NOMO-1 treated with DMSO at 0.1 percent for 48 hours (cell line): ENCODE measurements around the gene SUPT16H.
"Not testable (repeated sequence)": the region's sequence is repeated elsewhere in the genome, so short reads cannot be mapped to it uniquely, and the experiment has no call there.

ENCODE experiments used
- DNase-seq: peaks from one replicate; lab custom pipeline; 2025; ENCODE audit not compliant: unreplicated experiment; lab: John Stamatoyannopoulos, UW

SUPT16H gene

GRCh38 chr14:21383848-21384493 is at the start of gene SUPT16H:
Gene SUPT16H (minus strand): TSS chr14:21384019. CDS start chr14:21383927, 92 bp downstream.
- peak; percentile 95 for DNase-seq

DNA sequence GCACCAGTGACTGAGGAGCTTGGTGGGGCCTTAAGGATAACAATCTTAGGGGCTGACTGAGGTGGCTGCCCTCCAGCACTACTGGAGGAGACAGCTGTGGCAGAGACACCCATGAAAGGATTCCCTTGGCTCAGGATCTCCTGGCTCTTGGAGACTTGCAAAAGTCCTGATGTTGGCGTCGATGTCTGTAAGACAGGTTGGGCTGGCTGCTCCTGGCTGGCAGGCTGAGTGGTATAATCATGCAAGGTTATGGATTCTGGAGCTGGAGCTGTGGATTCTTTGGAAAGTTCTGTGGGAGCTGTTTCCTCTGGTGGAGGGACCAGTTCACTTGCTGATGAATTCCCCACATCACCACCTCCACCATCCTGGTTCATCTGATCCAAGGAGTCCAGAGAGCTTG is 47.3 kb upstream of the SUPT16H start:
- no peak for DNase-seq

- DNase-seq, result no peak
Observed at GRCh38 chr14:21428930-21429329, 45.1 kb upstream of the SUPT16H start.

GRCh38 chr14:21426692-21427091 is 42.9 kb upstream of the SUPT16H start:
- DNase-seq, result no peak

GRCh38 chr14:21419528-21419927 is 35.7 kb upstream of the SUPT16H start:
- no peak for DNase-seq

DNA sequence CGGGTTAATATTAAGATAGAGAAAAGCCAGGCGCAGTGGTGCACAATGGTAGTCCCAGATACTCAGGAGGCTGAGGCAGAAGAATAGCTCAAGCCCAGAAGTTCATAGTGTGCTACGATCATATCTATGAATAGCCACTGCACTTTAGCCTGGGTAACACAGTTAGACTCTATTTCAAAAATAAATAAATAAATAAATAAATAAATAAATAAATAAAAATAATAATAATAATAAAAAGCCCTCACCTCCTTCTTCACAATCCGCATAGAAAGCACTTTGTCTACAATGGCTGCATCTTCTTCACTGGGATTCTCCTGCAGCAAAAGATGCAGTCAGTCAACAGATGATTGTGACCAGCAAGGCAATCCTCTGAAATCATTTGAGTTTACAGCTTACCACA is 31.5 kb upstream of the SUPT16H start:
- no peak for DNase-seq

DNA sequence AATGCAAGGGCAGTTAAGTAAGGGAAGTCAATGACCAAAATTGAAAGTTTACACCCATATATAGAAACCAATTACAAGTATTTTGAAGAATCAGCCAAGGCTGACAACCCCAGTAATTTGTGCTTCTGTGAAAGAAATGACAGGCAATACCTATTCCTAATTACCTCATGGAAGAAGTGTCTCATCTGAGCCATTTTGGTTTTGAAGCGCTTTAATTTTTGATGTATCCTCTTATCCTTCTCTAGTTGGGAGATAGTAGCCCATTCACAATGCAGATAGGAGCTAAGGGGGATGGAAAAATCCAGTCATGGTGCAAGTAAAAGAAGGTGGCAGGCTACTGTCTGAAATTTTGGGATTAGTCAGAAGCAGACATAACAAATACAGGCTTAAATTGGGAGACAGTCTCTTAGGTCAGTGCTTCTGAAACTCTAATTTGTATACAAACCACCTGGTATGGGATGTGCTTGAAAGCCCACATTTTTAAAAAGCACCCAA is 30.4 kb upstream of the SUPT16H start:
- no peak for DNase-seq

DNA sequence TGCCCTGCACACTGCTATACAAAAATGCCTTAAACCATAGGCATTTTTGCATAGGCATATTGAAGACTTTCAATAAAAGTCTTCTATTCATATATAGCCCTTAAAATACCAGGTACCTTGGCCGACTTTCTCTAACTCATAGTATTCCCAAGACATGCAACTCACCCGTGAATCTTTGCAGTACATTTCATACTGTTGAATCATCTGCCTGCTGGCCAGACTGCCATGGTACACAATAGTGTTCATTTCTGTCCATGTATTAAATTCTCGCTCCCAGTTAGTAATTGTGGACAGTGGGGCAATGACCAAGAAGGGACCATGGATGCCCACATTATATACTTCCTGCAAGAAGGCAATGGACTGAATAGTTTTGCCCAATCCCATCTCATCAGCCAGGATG is 24.3 kb upstream of the SUPT16H start:
- no peak for DNase-seq

DNA sequence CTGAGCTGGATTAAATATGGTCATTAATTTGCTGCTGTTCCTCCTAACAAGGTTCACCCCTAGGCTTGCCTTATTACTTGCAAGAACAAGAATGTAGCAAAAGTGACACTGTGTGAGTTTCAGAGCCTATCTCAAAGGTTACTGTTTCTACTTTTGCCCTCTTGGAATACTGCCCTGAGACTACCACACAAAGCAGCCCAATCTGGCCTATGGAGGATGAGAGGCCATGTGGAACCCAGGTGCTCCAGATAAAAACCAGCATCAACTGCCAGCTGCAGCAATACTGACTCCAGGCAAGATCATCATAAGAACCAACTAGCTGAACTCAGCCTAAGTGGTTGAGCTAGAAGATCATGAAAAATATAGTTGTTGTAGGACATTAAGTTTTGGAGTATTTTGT is 22.4 kb upstream of the SUPT16H start:
- DNase-seq, result no peak

DNA sequence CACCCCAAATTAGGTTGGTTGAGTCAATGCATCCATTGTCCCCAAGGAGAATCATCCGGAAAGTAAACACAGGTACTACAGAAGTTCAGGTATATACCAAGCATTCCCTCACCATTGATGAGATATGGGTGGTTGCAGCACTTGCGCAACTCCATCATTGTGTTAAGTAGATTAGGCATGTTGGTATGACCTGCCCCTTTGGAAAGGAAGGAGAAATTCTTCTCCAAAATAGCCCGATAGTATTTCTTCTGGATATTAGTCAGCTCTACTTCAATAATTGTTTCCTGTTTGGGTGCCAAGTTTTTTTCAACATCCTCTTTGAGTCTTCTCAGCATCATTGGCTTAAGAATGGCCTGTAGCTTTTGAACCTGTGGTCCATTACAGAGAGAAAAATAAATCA is 21.3 kb upstream of the SUPT16H start:
- DNase-seq, result no peak

- DNase-seq, result no peak
Observed at GRCh38 chr14:21399311-21399870, 15.6 kb upstream of the SUPT16H start.

GRCh38 chr14:21398901-21399300 is 15.1 kb upstream of the SUPT16H start:
- no peak for DNase-seq

DNA sequence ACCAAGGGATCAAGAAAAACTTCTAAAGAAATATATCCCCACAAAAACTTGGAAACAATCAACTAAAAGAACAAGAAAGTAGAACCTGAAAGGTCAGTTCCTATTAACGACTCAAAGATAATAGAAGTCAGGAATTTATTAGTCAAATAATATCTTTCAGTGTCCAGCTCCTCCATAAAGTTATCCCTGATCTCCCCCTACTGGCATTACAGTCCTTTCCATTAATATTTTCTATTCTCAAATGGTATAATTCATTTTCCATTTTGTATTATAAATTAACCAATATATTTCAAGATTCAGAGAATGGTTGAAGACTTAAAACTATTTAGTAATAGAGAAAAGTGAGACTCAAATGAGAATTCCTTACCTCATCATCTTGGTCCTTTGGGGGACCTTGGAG is 11.6 kb upstream of the SUPT16H start:
- DNase-seq, result no peak

GRCh38 chr14:21385188-21385904 is 1.5 kb upstream of the SUPT16H start:
- peak; percentile 76 for DNase-seq

DNA sequence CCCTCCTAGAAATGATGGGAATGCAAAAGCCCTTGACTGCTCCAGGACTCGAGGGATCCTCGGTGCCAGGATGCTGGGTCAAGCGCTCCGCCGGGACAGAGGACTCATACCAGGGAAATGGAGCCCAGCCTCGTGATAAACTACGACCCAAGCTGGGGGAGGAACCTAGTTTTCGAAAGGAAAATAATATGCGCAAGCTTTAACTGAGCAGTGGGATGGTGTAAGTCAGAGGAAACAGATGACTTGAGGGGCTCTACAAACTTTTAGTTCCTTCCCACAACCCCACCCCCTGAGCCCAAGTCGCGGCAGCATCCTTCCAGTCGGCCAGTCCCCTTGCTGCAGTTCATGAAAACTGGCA is 654 bp upstream of the SUPT16H start:
- peak; percentile 41 for DNase-seq

DNA sequence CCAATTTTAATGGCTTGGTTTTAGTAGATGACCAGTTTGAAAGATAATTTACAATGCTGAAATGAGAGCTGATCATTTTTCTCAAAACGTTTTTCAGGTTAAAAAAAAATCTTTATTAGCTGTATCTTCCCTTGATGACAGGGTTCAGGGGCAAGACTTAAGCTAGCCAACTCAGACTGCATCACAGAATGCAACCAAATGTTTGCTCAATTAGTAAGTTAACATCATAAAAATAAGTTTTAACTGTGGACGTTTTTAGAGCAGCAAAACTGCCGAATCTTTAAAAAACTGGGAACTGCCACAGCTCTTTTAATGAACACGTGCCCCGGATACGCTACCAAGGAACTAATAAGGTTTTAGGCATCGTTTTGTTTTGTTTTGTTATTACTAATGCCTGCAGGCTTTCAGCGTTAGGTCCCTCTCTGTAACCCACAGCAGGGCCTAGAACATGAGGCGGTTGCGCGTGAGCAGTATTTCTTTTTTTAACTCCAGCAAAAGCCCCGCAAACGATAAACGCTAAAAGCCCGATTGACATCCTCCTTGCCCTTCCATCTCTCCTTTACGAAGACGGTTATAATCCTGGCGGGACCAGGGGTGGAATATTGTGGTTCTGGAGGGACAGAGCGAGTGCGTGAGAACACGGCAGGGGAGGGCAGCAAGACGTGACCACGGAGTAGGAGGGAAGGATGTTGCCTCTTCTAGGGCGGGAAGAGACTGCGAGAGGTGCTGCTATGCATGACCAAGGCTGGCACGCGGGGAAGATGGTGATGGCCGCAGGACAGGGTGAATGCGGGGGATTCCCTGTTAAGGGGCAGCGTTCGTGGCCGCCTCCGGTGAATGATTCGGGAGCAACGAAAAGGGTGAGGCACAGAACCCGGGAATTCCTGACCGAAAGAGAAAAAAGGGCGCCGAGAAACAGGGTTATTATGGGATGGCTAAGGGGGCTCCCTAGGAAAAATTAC is 652 bp downstream of the SUPT16H start:
- DNase-seq, result peak; percentile 46

GRCh38 chr14:21382095-21382494 is 1.7 kb downstream of the SUPT16H start:
- DNase-seq, result peak; percentile 19

GRCh38 chr14:21379338-21379737 is 4.5 kb downstream of the SUPT16H start:
- no peak for DNase-seq

GRCh38 chr14:21373980-21374379 is 9.8 kb downstream of the SUPT16H start:
- no peak for DNase-seq

DNA sequence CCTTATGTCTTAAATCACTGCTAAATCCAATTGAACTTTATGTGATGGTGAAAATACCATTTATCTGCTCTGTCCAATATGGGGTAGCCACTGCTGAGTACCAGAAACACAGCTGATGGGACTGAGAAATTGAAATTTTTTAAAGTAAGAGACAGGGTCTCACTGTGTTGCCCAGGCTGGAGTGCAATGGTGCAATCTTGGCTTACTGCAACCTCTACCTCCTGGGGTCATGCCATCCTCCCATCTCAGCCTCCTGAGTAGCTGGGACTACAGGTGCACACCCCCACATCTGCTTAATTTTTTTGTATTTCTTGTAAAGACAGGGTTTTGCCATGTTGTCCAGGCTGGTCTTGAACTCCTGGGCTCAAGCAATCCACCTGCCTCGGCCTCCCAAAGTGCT is 11.0 kb downstream of the SUPT16H start:
- DNase-seq, result not testable (repeated sequence)
